Measurements from ENCODE around the gene SIKE1.
"Not testable (repeated sequence)": the region's sequence is repeated elsewhere in the genome, so short reads cannot be mapped to it uniquely, and the experiment has no call there.

SIKE1 gene

GRCh38 chr1:114755006-114755931 lies 25.2 kb downstream of the SIKE1 start:
- peak; percentile 22 for DNase-seq

GRCh38 chr1:114753702-114754101 lies 26.8 kb downstream of the SIKE1 start:
- not testable (repeated sequence) for DNase-seq

- DNase-seq, result no peak
Observed at GRCh38 chr1:114753143-114753542, 27.3 kb downstream of the SIKE1 start.

- DNase-seq, result no peak
Observed at GRCh38 chr1:114750780-114751179, 29.7 kb downstream of the SIKE1 start.

GRCh38 chr1:114749835-114750234 lies 30.6 kb downstream of the SIKE1 start:
- DNase-seq, result no peak

- DNase-seq, result no peak
Observed at GRCh38 chr1:114746450-114747121, 33.9 kb downstream of the SIKE1 start.

- peak; percentile 8 for DNase-seq
Observed at GRCh38 chr1:114745291-114745690, 35.2 kb downstream of the SIKE1 start.

- DNase-seq, result no peak
Observed at GRCh38 chr1:114741963-114742746, 38.3 kb downstream of the SIKE1 start.

- no peak for DNase-seq
Observed at GRCh38 chr1:114740331-114740730, 40.2 kb downstream of the SIKE1 start.

GRCh38 chr1:114737314-114737849 lies 43.1 kb downstream of the SIKE1 start:
- DNase-seq, result no peak

- DNase-seq, result no peak
Observed at GRCh38 chr1:114735479-114735878, 45.0 kb downstream of the SIKE1 start.

GRCh38 chr1:114729782-114730181 lies 50.7 kb downstream of the SIKE1 start:
- DNase-seq, result no peak

- DNase-seq, result no peak
Observed at GRCh38 chr1:114728553-114728952, 51.9 kb downstream of the SIKE1 start.

GRCh38 chr1:114725230-114725629 lies 55.3 kb downstream of the SIKE1 start:
- no peak for DNase-seq

GRCh38 chr1:114723915-114724314 lies 56.6 kb downstream of the SIKE1 start:
- no peak for DNase-seq

GRCh38 chr1:114723457-114723856 lies 57.0 kb downstream of the SIKE1 start:
- no peak for DNase-seq

- no peak for DNase-seq
Observed at GRCh38 chr1:114720492-114720891, 60.0 kb downstream of the SIKE1 start.

Measured in fibroblast of skin of abdomen (primary cell).